Amniotic stem cell (primary cell): ENCODE measurements around the gene ATG9B.

Experiments
- DNase-seq: peaks from one replicate; lab custom pipeline; 2025; lab: John Stamatoyannopoulos, UW

The ATG9B gene

DNA sequence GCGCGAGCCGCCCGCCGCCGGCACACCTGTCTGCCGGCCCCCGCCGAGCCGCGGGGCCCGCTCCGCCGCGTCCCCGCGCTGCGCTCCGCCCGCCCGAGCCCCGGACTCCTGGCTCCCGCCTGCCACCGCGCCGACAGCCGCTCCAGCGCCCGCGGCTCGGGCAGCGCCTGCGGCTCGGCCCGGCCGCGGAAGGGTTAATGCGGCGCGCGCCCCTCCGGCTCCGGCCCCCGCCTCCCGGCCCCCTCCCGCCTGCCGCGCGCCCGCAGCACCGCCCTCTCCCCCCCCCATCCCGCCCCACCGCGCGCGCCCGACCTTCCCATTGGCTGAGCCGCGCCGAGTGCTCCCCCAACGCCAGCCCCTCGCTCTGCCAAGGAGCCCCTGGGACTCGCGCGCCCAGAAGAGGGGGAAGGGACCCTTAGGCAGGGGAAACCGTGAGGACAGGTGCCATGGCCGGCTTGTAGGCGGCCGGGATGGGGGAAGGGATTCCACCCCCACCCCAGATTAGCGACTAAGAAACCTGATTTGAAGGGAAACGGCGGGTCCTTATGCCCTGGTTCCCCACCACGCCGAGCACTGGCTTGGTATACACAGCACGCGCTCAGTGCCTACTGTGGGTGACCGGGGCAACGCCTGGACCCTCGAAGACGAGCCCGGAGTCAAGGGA is 46.0 kb downstream of the ATG9B start, which contains the start of gene KCNH2:
KCNH2 (minus strand) TSS at position 196 of the 664 bp plus-strand sequence. CDS start 408 bp downstream, outside the sequence.
- DNase-seq: no peak

GRCh38 chr7:150977382-150978125 is 46.7 kb downstream of the ATG9B start:
- no peak for DNase-seq

GRCh38 chr7:150976529-150977381 is 47.5 kb downstream of the ATG9B start:
- no peak for DNase-seq

GRCh38 chr7:150975536-150976319 is 48.6 kb downstream of the ATG9B start:
- no peak for DNase-seq

GRCh38 chr7:150974468-150975391 is 49.6 kb downstream of the ATG9B start:
- DNase-seq: no peak

GRCh38 chr7:150973571-150974451 is 50.5 kb downstream of the ATG9B start:
- DNase-seq: no peak

- no peak for DNase-seq
Observed at GRCh38 chr7:150972741-150973140, 51.6 kb downstream of the ATG9B start.

DNA sequence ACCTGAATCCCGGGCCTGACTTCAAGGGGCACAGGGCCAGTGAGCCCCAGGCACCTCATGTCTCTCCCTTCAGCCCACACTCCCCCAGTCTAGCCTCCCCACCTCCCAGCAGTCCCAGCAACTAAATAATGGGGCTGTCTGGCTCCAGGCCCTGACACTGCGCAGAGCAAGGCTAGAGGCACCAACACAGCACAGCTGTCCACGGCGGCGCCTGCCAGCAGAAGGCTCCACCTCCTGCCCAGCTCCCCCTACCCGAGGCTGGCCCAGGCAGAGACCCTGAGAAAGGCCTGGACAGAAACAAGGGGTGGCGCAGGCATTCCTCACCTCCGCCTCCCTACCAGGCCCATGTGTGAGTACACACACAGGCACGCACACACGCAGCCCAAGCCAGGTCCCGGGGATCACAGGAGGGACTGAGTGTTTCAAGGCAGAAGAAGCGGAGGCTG is 52.2 kb downstream of the ATG9B start:
- DNase-seq: no peak

- DNase-seq: no peak
Observed at GRCh38 chr7:150971242-150972022, 52.9 kb downstream of the ATG9B start.

DNA sequence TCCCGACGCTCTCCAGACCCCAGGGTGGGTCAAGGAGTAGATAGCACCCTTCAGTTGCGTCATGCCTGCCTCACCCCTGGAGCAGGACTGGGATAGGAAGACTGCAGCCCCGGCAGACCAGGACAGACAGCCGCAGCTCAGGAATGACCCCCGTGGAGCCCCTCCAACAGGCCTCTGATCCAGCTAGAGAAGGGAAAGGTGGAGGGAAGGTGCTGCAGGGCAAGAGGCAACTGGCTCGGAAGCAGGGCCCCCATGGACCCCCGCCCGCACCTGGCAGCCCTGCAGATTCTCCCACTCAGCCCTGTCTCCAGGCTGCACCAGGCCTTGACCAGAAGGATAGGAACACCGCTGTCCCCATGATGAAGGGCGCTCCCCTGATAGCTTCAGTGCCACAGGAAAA is 53.9 kb downstream of the ATG9B start:
- no peak for DNase-seq

DNA sequence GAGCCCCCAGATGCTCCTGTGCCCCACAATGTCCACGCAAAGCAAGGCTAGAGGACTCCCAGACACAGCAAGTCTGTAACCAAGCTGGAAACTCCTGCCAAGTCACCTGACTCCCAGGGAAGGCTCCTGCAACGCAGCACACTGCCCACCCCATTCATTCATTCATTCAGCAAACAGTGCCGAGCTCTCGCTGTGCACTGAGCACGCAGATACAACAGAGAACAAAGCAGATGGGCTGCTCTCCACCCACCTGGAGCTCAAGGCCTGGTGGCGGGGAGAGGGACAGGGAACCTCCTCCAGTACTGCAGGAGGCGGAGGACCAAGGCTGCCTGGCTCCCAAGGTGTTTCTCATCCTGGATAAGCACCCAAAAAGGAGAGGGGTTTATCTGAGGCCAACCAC is 54.8 kb downstream of the ATG9B start:
- DNase-seq: no peak

DNA sequence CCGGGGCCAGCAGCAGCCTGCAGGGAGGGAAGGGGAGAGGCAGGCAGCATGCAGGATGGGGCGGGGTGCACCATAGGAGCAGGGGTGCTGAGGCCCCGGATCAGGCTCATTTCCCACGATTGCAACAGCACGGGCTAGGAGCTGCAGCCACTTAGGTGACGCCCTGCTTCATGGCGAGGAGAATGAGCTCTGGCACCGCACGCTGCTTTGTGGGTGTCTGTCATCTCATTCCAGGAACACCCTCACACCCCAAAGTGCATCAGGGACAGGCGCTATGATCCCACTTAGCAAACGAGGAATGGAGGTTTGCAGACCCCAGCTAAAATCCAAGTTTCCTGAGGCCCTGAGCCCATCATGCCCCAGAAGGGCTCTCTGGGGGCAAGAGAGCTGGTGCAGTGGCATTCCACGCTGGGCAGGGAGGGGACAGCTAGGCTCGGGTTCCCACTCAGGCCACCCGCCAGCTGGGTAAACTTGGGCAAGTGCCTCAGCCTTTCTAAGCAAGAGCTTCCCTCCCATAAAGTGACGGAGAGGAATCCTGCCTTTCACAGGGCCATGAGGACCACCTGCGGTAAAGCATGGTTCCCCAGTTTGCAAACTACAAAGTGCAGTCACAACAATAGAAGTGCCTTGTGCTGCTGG is 55.4 kb downstream of the ATG9B start:
- no peak for DNase-seq

DNA sequence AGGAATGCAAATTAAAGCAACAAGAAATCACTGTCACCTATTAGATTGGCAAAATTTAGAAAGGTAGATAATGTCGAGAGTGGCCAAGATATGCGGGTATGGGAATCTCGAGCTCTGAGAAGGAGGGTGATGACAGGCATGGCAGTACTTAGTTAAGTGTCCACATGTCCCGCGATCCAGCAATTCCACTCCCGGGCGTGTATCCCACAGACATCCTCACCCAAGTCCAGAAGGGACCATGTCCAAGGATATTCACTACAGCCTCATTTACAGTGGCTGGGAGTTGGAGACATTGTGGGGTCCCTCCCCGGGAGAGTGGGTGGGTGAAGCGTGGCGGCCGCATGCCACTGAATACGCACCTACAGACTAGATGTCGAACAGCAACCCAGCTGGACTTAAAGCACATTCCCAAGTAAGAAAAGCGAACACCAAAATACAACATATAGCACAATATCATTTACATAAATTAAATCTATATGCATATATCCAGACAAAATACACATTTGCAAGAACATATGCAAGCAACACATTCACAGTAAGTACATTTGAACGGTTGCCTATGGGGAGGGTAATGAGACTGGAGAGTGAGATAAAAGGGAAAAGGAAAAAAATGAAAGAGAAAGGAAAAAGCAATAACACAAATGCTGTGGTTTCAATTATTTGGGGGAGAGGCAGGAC is 56.1 kb downstream of the ATG9B start:
- no peak for DNase-seq

GRCh38 chr7:150967349-150967748 is 56.9 kb downstream of the ATG9B start:
- no peak for DNase-seq

- DNase-seq: no peak
Observed at GRCh38 chr7:150966002-150966401, 58.3 kb downstream of the ATG9B start.

DNA sequence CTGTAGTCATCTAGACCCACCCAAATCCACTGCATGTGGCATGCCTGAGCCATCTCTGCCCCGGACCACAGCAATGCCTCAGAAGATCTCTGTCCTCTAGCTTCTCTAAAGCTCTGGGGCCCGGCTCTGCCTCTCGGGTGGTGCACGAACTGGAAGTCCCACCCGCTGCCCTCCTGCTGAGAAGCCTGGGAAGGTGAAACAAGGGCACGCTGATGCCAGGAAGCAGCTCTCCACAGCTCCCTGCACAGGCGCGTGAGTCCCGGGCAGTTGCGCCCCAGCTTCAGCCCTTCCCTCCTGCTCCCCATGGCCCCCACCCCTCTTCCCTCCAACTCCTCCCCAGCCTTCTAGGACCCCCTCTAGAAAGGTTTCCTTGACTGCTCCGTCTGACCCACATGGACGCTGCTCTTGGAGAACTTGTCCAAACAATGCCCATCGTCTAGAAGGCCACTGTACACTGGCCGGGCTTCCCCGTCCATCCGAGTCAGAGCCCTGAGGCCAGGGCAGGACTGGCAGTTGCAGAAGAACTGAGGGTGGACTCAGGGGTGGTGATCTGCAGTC is 58.9 kb downstream of the ATG9B start:
- DNase-seq: no peak
